SK-N-SH (cell line): ENCODE measurements around the gene NECTIN1. TPM values are rescaled to one million over a fixed set of nuclear protein-coding genes. Genes with fewer than 3 reads are reported as not detected.

Experiments used
- CTCF ChIA-PET: fragments of 300-600, 350-600 bp; formaldehyde crosslinking; extraction: SDS; loops from one replicate; lab custom pipeline; 2021; lab: Yijun Ruan, JAX
- POLR2A ChIA-PET: fragments of 350-600 bp; sonication (Branson Sonifier 250); formaldehyde crosslinking; extraction: SDS; loops from one replicate; lab custom pipeline; 2020; ENCODE audit warnings: antibody characterized with exemption, inconsistent platforms; lab: Yijun Ruan, JAX
- DNase-seq: peaks from one replicate; pipeline ENCODE4 v3.0.0; 2012
- H2AFZ ChIP-seq: fragments of 200-600 bp; sonication (generic); 2 replicates; pipeline ENCODE4 v1.8.1; 2016; ENCODE audit warnings: antibody characterized with exemption, mild to moderate bottlenecking, low read depth
- H3F3A ChIP-seq: fragments of 200-600 bp; sonication (generic); replicated peaks from 2 replicates; pipeline ENCODE3; 2016; ENCODE audit warnings: antibody characterized with exemption, mild to moderate bottlenecking; ENCODE audit not compliant: insufficient read depth
- H3K27ac ChIP-seq, 2 experiments: fragments of 200-500 bp in 1 of 2; fragments of 200-600 bp in 1 of 2; sonication (Bioruptor generic) in 1 of 2; sonication (generic), shearing (Covaris generic) in 1 of 2; 2 replicates each; pipeline versions ENCODE4 v1.5.1 to v1.6.1; 2014 to 2016; ENCODE audit warnings: low read depth in 2 of 2, inconsistent platforms in 1 of 2, low read length in 1 of 2, mild to moderate bottlenecking in 1 of 2, mixed read lengths in 1 of 2
- H3K27me3 ChIP-seq: fragments of 200-600 bp; sonication (generic), shearing (Covaris generic); 2 replicates; pipeline ENCODE4 v1.6.1; 2016; ENCODE audit warnings: mixed run types; ENCODE audit not compliant: insufficient read depth
- H3K36me3 ChIP-seq, 2 experiments: fragments of 200-500 bp in 1 of 2; fragments of 200-600 bp in 1 of 2; sonication (Bioruptor generic) in 1 of 2; sonication (generic) in 1 of 2; replicated peaks in 1 of 2; 2 replicates each; pipeline versions ENCODE3 to v1.5.1; 2014 to 2016; ENCODE audit warnings: low read length in 1 of 2, mild to moderate bottlenecking in 1 of 2; ENCODE audit not compliant: insufficient read depth in 2 of 2, control insufficient read depth in 1 of 2
- H3K4me1 ChIP-seq, 2 experiments: fragments of 200-500 bp in 1 of 2; fragments of 200-600 bp in 1 of 2; sonication (Bioruptor generic) in 1 of 2; sonication (generic), shearing (Covaris generic) in 1 of 2; 2 replicates each; pipeline versions ENCODE4 v1.5.1 to v1.6.1; 2014 to 2016; ENCODE audit warnings: low read depth in 1 of 2, low read length in 1 of 2, mixed run types in 1 of 2; ENCODE audit not compliant: insufficient read depth in 2 of 2, control insufficient read depth in 1 of 2
- H3K4me2 ChIP-seq: fragments of 200-600 bp; sonication (generic), shearing (Covaris generic); 2 replicates; pipeline ENCODE4 v1.6.1; 2017; ENCODE audit warnings: mixed run types
- H3K4me3 ChIP-seq, 2 experiments: fragments of 200-500 bp in 1 of 2; fragments of 200-600 bp in 1 of 2; sonication (Bioruptor generic) in 1 of 2; sonication (generic), shearing (Covaris generic) in 1 of 2; 2 replicates each; pipeline versions ENCODE4 v1.5.1 to v1.8.1; 2014 to 2016; ENCODE audit warnings: low read depth in 2 of 2, inconsistent platforms in 1 of 2, low read length in 1 of 2, mild to moderate bottlenecking in 1 of 2, mixed read lengths in 1 of 2, moderate library complexity in 1 of 2
- H3K79me2 ChIP-seq: fragments of 200-600 bp; sonication (generic); 2 replicates; pipeline ENCODE4 v1.8.1; 2017; ENCODE audit warnings: mild to moderate bottlenecking; ENCODE audit not compliant: insufficient read depth
- H3K9ac ChIP-seq: fragments of 200-600 bp; sonication (generic); 2 replicates; pipeline ENCODE4 v1.6.1; 2017; ENCODE audit warnings: mixed run types
- H3K9me2 ChIP-seq: fragments of 200-600 bp; sonication (generic); 2 replicates; pipeline ENCODE4 v1.6.1; 2017; ENCODE audit warnings: mixed run types
- H3K9me3 ChIP-seq: fragments of 200-600 bp; sonication (generic); 2 replicates; pipeline ENCODE4 v1.6.1; 2017; ENCODE audit warnings: mixed run types, mild to moderate bottlenecking, moderate library complexity
- H4K20me1 ChIP-seq: fragments of 200-600 bp; sonication (generic); 2 replicates; pipeline ENCODE4 v1.6.1; 2017; ENCODE audit warnings: mild to moderate bottlenecking, mixed run types; ENCODE audit not compliant: insufficient read depth
- EP300 ChIP-seq, 2 experiments: IDR thresholded peaks; 2 replicates each; pipeline versions ENCODE4 v1.4.0 to v1.6.1; 2012; ENCODE audit warnings: borderline replicate concordance in 1 of 2, low read depth in 1 of 2, low read length in 1 of 2
- NFIC ChIP-seq: IDR thresholded peaks from 2 replicates; pipeline ENCODE4 v1.4.0; 2012; ENCODE audit warnings: borderline replicate concordance
- POLR2AphosphoS5 ChIP-seq: IDR thresholded peaks from 2 replicates; pipeline ENCODE4 v1.6.1; 2012; ENCODE audit warnings: low read depth, low read length
- RAD21 ChIP-seq: IDR thresholded peaks from 2 replicates; pipeline ENCODE4 v1.6.1; 2012; ENCODE audit warnings: mild to moderate bottlenecking, low read length
- RCOR1 ChIP-seq: fragments of 150-350 bp; IDR thresholded peaks from 2 replicates; pipeline ENCODE4 v1.6.1; 2017; ENCODE audit warnings: antibody characterized with exemption, low read length
- REST ChIP-seq: IDR thresholded peaks from 2 replicates; pipeline ENCODE4 v1.6.1; 2012; ENCODE audit warnings: mild to moderate bottlenecking, low read depth, low read length, moderate library complexity
- SMC3 ChIP-seq: IDR thresholded peaks from 2 replicates; pipeline ENCODE4 v1.6.1; 2012; ENCODE audit warnings: low read depth, low read length, improper control_type of control experiment
- USF1 ChIP-seq: IDR thresholded peaks from 2 replicates; pipeline ENCODE4 v1.4.0; 2012; ENCODE audit warnings: low read depth, borderline replicate concordance
- USF2 ChIP-seq: fragments of 150-350 bp; IDR thresholded peaks from 2 replicates; pipeline ENCODE4 v1.6.1; 2017; ENCODE audit warnings: antibody characterized with exemption, low read length, low read depth, borderline replicate concordance
- ZBTB33 ChIP-seq: IDR thresholded peaks from 2 replicates; pipeline ENCODE4 v1.4.0; 2012; ENCODE audit warnings: low read depth, borderline replicate concordance
- WGBS: methylation state at CpG from one replicate; pipeline ENCODE4 v1.1.6; 2017; ENCODE audit warnings: low lambda C conversion rate; 5-methylcytosine and 5-hydroxymethylcytosine counted together
- polyA plus RNA-seq, 3 experiments: library from polyadenylated mRNA; depleted of rRNA; stranded (reverse); fragments of >200 nt; gene quantifications; 2 replicates each; pipeline ENCODE4 v1.2.3, GENCODE V29; 2012
- TF ChIP-seq, protein P1 (sequence below): fragments of 150-350 bp; IDR thresholded peaks from 2 replicates; pipeline ENCODE4 v1.6.1; 2016; ENCODE audit warnings: mild to moderate bottlenecking, low read depth, low read length
- TF ChIP-seq, protein P2 (sequence below): fragments of 200-600 bp; sonication (generic); IDR thresholded peaks from 2 replicates; pipeline ENCODE4 v1.6.1; 2017; ENCODE audit warnings: antibody characterized with exemption, mild to moderate bottlenecking, moderate library complexity
- TF ChIP-seq, protein P3 (sequence below): IDR thresholded peaks from 2 replicates; pipeline ENCODE4 v1.4.0; 2012; ENCODE audit warnings: low read depth

Gene NECTIN1
- polyA plus RNA-seq, 1 of the 3 experiments (the other 2 are of a cell fraction) = 9.1 TPM

DNA sequence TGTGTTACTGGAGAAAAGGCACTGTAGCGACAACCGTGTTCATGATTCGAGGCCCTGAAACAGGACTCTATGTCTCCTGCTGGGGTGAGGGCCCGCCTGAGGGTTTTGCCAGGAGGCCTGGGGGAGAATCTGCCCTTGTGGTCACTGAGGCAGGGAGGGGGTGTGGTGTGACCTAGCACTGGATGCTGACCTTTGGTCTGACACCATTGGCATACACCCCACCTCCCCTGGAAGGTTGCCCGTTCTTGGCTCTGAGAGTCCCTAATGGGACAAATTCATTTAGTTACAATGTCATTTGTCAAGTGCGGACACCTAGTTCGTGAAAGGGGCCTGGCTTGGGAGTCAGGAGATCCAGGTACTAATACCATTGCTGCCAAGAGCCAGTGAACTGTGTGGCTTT is 29.0 kb downstream of the NECTIN1 start:
- TF ChIP-seq EP300 (IDR thresholded peaks at IDR 0.05; ENCODE audit: borderline replicate concordance in 1 of 2, low read depth in 1 of 2, low read length in 1 of 2) (no peak), NFIC (no peak), USF2 (no peak), USF1 (no peak)
- H3K79me2 ChIP-seq = no peaks in the 10 kb centered on the region
- no peak overlapping the region for H3K4me2 ChIP-seq
- no peak overlapping the region for H3K9ac ChIP-seq
- no peak overlapping the region for H3K4me3 ChIP-seq
- no peaks in the 10 kb centered on the region for H3K27me3 ChIP-seq
- H3K36me3 ChIP-seq = no peaks in the 10 kb centered on the region
- peak overlapping the region in 1 of 2 experiments; percentile 22; a peak in 1 of 4 replicates for H3K27ac ChIP-seq
- no peak overlapping the region for H2AFZ ChIP-seq
- H3K9me2 ChIP-seq = no peaks in the 10 kb centered on the region
- 95% methylated on average over 6 of the region's 7 CpGs for WGBS
- H4K20me1 ChIP-seq = 0 out of 2 replicates have a peak, but pooled peaks cover 5% of the 10 kb centered on the region
- DNase-seq = no peak
- peaks cover 4 to 98% of the 10 kb centered on the region in 2 experiments; a peak in 2 of 4 replicates for H3K4me1 ChIP-seq
- ChIA-PET CTCF (interaction anchor here (1.4 to 8.4 kb wide), 5 partner anchors 11 to 408 kb away, joined by 5 to 77 read pairs (median 12); partner anchors contain the start of gene NECTIN1), POLR2A (no interaction called here)
- no peaks in the 10 kb centered on the region for H3K9me3 ChIP-seq
- H3F3A ChIP-seq = no peaks in the 10 kb centered on the region

GRCh38 chr11:119699227-119699626 is 29.8 kb downstream of the NECTIN1 start:
- Histone ChIP-seq H3K36me3 (no peaks in the 10 kb centered on the region), H3F3A (no peaks in the 10 kb centered on the region), H4K20me1 (0 out of 2 replicates have a peak, but pooled peaks cover 5% of the 10 kb centered on the region), H3K4me1 (peaks cover 4 to 98% of the 10 kb centered on the region in 2 experiments; a peak in 2 of 4 replicates), H3K4me3 (no peak overlapping the region), H3K79me2 (no peaks in the 10 kb centered on the region), H3K27ac (peak overlapping the region in 1 of 2 experiments; percentile 16; a peak in 1 of 4 replicates), H3K9me3 (no peaks in the 10 kb centered on the region), H3K9ac (no peak overlapping the region), H3K27me3 (no peaks in the 10 kb centered on the region), H3K4me2 (no peak overlapping the region), H2AFZ (no peak overlapping the region), H3K9me2 (no peaks in the 10 kb centered on the region)
- 69% methylated on average over 13 of the region's 13 CpGs for WGBS
- ChIA-PET CTCF (interaction anchor here (1.1 to 1.6 kb wide), 5 partner anchors 8 to 34 kb away, joined by 3 to 5 read pairs (median 3); no protein-coding TSS in a partner anchor), POLR2A (interaction anchor here (1.1 kb wide), 1 partner anchor 14 kb away, joined by 5 read pairs; no protein-coding TSS in a partner anchor)
- no peak for DNase-seq
- TF ChIP-seq REST = no peak
- TF ChIP-seq USF1 = no peak
- TF ChIP-seq, protein P1, sequence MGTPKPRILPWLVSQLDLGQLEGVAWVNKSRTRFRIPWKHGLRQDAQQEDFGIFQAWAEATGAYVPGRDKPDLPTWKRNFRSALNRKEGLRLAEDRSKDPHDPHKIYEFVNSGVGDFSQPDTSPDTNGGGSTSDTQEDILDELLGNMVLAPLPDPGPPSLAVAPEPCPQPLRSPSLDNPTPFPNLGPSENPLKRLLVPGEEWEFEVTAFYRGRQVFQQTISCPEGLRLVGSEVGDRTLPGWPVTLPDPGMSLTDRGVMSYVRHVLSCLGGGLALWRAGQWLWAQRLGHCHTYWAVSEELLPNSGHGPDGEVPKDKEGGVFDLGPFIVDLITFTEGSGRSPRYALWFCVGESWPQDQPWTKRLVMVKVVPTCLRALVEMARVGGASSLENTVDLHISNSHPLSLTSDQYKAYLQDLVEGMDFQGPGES = no peak
- no peak for TF ChIP-seq ZBTB33
- no peak for TF ChIP-seq NFIC
- no peak for TF ChIP-seq RAD21
- TF ChIP-seq, protein P2, sequence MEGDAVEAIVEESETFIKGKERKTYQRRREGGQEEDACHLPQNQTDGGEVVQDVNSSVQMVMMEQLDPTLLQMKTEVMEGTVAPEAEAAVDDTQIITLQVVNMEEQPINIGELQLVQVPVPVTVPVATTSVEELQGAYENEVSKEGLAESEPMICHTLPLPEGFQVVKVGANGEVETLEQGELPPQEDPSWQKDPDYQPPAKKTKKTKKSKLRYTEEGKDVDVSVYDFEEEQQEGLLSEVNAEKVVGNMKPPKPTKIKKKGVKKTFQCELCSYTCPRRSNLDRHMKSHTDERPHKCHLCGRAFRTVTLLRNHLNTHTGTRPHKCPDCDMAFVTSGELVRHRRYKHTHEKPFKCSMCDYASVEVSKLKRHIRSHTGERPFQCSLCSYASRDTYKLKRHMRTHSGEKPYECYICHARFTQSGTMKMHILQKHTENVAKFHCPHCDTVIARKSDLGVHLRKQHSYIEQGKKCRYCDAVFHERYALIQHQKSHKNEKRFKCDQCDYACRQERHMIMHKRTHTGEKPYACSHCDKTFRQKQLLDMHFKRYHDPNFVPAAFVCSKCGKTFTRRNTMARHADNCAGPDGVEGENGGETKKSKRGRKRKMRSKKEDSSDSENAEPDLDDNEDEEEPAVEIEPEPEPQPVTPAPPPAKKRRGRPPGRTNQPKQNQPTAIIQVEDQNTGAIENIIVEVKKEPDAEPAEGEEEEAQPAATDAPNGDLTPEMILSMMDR = no peak
- TF ChIP-seq, protein P3, sequence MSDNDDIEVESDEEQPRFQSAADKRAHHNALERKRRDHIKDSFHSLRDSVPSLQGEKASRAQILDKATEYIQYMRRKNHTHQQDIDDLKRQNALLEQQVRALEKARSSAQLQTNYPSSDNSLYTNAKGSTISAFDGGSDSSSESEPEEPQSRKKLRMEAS = no peak
- no peak for TF ChIP-seq RCOR1
- TF ChIP-seq SMC3 = no peak
- TF ChIP-seq POLR2AphosphoS5 = no peak
